Fibroblast of skin of left biceps (primary cell): ENCODE measurements around the gene MAGEA9B.
A peak's percentile ranks its signal among the peaks of the same experiment; 100 is the strongest.
"Not testable (repeated sequence)": the region's sequence is repeated elsewhere in the genome, so short reads cannot be mapped to it uniquely, and the experiment has no call there.

Experiments used
- DNase-seq, 2 experiments: peaks; one replicate each; pipeline ENCODE4 v3.0.0-alpha.2; 2013; ENCODE audit warnings: low read depth in 2 of 2

The MAGEA9B gene

GRCh38 chrX:149571770-149572169, 15.5 kb downstream of the MAGEA9B start:
- DNase-seq, result no peak

DNA sequence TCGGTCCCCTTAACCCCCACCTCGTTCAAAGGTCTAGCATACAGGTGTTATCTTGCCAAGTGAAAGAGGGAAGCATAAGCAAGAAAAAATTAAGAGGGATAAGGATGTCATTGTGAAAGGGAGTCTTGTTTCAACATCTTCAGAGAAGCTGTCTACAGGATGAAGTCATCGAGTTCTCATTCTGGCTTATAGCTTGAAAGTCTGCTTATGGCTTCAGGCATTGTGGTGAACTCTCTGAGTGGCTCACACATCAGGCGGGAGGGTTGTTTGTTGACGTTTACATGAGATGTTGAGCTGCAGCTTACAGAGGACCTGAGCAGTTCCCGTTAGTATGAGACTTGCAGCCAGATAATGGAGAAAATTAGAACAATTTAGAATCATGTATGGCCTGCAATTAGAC, 16.6 kb downstream of the MAGEA9B start:
- no peak for DNase-seq

- no peak for DNase-seq
These were observed 17.5 kb downstream of the MAGEA9B start for GRCh38 chrX:149569770-149570169.

DNA sequence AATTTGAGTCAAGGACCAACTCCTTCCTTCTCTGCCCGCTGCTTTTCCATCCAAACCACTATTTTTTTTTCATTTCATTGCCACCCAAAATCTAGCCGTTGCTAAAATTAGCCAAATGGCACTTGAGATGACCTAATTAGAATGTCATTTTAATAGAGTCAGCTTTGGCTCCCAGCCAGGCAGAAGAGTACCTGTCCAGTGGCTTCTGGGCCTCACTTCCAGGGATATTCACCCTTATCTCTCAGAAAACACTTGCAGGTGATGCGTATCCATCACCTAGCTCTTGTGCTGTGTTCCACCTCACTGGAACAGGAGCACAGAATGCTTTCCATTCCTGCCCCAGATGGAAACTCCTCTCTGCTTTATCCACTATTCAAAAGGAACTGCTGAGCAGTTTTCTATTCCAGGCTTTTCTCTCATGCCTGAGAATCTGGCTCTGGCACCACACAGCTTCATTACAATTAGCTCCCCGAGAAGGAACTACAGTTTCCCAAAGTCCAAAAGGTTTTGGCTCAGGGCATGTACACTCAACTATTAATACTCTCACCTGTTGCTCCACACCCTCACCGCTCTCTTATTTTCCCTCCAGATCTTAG, 18.5 kb downstream of the MAGEA9B start:
- DNase-seq, result no peak

DNA sequence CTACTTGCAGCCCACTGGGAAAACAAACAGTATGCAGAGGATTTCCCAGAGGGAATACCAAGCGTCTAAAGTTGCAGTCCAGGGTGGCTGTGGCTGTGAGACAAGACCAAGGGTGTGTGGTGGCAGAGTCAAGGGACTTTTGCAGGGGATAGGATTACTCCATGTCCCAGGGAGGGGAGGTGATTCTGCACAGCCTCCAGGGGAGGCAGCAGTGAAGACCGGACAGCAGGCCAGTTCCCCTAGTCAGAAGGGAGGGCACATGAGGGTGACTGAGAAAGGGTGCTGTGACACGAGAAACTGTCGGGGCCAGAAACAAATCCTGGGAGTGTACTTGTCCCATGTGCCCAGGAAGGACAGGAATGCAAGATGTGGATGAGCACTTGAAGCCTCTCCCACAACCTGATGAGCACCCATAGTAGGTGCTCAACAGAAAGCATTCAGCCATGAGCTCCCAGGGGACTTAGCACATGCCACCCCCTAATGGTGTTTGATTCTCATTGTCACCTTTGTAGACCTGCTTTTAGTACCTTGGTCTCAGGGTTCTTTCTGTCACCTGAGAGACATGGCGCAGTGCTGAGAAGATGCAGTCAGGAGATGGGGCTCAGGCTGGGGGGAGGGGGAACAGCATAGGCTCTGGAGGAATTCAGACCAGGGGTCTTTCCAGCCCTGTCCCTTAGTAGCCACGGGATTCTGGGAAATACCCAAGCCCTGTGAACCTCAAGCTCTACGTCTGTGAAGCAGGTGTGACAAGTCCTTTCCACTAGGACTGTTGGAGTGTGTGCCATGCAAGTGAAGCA, 19.4 kb downstream of the MAGEA9B start:
- DNase-seq, result no peak

DNA sequence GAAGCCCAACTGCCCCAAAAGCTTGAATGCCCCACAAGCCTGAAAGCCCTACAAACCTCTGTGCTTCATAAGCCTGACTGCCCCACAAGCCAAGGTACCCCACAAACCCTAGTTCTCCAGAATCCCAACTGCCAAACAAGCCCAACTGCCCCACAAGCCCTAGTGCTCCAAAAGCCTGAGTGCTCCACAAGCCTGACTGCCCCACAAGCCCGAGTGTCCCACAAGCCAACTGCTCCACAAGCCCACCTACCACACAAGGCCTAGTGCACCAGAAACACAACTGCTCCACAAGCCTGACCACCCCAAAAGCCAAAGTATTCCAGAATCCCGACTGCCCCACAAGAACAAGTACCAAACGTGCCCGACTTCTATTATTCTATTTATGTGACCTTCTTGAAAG, 23.9 kb downstream of the MAGEA9B start:
- DNase-seq, result no peak

GRCh38 chrX:149555251-149555650, 32.0 kb downstream of the MAGEA9B start:
- DNase-seq, result not testable (repeated sequence)

GRCh38 chrX:149551939-149552248, 35.4 kb downstream of the MAGEA9B start:
- DNase-seq, result not testable (repeated sequence)

DNA sequence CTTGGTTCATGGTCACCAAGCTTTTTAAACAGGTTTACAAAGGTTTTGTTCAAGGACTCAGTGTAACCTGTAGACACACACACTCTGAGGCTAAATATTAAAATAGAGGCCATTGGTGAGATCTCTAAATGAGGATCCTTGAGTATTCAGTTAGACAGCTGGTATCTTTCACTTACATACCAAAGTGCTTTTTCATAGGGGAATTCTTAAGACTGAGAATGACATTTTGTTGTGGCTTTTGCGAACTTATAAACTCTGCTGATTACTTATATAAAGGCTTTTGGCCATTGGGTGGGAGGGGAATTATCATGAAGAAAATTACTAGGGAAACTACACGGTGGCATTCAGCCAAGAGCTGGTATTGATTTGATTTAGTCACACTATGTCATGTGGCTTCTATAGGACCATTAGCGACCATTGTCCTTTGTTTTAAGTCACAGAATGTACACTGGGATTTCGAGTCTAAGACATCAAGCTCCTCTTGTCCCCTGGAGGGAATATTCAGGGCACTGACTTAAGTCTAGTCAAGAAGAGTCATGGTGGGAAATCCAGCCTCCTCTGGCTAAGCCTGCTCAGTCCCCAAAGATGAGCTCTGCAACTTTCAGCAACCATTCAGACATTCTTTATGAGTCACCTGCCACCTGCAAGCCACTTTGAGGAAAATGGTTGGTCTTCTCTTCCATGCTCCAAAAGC, 35.9 kb downstream of the MAGEA9B start:
- not testable (repeated sequence) for DNase-seq

DNA sequence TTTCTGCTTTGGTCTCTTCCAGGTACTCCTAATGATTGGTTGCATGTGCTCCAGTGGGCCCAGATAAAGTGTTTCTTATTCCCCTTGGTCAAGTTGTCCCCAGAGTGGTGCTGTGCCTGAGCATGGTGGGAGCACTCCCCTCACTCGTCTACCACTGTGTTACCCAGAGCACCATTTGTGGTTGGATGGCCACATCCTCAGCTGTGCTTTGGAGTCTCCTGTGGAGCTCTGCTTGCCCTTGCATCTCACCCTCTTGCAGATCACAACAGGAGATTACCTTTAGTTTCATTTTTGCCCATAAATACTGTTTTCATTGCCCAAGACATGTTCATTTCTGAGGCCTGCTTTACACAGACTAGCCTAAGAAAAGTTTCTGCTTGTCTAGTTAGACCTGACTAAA, 36.8 kb downstream of the MAGEA9B start:
- not testable (repeated sequence) for DNase-seq

DNA sequence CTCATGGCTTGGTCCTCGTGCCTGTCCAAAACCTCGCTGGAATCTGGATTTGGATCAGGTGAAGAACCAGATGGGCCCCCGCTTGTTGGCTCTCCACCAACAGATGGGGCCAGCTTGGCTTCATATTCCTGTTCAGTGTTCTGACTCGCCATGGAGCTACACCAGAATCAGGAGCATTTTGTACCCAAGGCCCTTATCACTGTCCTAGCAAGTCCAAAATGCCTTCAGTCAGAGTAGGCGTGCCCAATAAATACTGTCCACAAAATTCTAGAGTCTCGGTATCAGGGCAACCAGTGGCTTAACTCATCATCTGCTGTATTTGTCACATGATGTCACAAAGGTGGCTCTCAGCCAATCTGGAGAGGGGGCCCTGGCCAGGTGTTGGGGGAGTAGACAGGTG, 37.6 kb downstream of the MAGEA9B start, which contains the start of gene HSFX3:
Gene HSFX3, minus strand, starts transcription at position 224 of the 400 bp plus-strand sequence. Its CDS starts 72 bp downstream, at position 152.
- DNase-seq, result not testable (repeated sequence)

DNA sequence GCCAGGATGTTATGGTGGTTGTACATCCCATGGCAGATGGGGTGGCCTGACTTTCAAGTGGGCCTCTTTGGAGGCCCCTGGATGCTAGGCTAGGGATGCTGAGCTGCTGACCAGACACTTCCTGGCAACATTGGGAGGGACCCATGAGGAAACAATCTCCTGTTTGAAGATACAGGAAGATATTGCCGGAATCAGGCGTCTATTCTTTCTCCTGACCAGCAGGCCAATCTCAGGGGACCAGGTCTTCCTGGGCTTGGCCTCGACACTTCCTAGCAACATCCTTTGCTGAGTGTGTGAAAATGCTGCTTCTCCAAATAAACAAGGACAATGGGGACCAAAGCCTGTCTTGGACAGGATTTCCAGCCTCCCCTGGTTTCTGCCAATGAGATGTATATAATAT, 39.5 kb downstream of the MAGEA9B start:
- not testable (repeated sequence) for DNase-seq

GRCh38 chrX:149546962-149547361, 40.3 kb downstream of the MAGEA9B start:
- DNase-seq, result not testable (repeated sequence)

GRCh38 chrX:149545545-149546543, 41.4 kb downstream of the MAGEA9B start:
- DNase-seq, result not testable (repeated sequence)

DNA sequence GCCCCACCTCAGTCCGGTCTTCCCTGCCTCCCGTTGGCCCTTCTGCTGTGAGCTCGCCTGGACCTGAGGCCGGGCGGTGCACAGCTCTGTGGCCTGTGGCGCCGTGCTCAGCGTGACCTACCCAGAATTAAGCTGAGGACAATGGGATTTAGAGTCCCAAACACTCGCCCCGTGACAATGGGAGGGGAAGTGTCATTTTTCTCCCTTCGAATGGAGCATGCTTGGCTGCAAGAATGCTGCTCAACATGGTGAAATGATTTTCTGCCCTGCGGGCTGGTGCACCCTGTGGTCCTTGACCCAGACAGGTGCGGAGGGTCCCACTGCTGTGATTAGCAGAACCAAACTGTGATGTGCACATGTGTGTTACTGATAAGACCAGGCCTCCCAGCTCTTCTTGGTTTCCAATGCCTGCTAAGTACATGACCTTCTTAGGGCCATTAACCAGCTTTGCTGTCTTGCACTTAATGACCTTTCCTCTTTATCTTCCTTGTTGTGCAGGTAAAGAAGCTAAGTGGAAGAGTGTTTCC, 45.7 kb downstream of the MAGEA9B start:
- no peak for DNase-seq

GRCh38 chrX:149540621-149541520, 46.4 kb downstream of the MAGEA9B start, which contains the start of gene EOLA1:
Gene EOLA1 (plus strand): TSS chrX:149541012. CDS start chrX:149545631, 4,619 bp downstream.
- DNase-seq, result peak; percentile 83 to 86

DNA sequence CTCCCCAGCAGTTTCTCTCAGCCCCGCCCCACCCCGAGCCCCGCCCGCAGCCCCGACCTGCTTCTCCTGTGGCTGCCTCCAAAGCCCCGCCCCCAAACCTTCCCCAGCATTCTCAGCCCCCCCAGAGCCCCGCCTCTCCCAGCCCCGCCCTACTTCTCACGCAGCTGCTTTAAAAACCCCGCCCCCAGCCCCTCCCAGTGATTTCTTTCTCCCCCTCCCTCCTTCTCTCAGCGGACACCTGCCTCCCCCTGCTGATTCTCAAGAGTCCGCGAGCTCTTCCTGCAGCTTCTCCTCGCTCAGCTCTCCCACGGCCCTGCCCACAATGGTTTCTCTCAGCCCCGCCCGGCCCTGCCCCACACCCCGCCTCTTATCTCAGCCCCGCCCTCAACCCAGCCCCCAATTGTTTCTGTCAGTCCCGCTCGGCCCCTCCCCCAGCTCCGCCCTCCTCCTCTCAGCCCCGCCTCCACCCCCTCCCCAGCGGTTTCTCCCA, 47.1 kb downstream of the MAGEA9B start:
- DNase-seq, result peak; percentile 70

DNA sequence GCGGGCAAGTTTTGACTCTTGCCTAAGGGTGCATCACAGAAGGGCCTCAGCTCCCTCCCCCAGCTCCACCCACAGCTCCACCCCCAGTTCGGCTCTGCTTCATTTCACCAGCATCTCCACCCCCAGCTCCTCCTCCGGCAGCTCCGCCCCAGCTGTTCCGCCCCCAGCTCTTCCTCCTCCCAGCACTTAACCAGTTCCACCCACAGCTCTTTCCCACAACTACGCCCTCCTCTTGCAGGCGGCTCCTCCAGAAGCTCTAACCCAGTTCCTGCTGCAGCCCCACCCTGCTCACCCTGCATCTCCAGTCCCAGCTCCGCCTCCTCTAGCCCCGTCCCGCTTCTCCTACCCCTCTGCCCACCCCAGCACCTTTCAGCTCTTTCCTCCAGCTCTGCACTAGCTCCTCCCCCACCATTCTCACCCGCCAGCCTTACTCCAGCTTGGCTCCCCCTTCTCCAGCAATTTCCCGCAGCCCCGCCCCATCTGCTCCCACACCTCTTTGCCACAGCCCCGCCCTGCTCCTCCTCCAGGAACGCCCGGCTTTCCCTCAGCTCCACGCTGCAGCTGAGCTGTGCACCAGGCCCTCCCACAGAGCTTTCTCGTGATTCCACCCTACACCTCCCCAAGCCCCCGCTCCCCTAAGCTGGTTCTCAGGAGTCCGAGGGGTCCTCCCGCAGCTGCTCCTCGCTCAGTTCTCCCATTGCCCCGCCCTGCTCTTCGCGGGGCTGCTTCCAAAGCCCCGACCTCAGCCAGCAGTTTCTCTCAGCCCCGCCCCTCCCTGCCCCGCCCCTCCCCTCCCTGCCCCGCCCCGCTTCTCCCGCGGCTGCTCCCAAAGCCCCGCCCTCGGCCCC, 47.8 kb downstream of the MAGEA9B start:
- peak; percentile 71 to 74 for DNase-seq

DNA sequence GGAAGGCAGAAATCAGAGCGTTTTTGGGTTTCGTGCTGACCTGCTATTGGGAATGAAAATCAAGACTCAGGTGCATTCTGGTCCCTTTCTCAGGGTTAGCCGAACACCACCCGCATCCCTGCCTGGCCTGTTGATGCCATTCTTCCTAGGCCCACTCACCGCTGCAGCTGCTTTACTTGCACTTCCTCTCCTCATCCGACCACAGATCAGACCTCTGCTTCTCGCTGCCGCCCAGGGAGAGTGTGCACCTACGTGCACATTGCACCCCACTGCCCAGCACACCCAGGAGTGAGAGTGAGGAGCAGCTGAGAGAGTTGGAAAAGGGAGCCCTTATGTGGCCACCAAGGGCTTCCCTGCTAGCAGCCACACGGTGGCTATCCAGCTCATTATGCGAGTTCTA, 49.8 kb downstream of the MAGEA9B start:
- not testable (repeated sequence) for DNase-seq
